Measurements from ENCODE around the gene NLRX1. TPM values are rescaled to one million over a fixed set of nuclear protein-coding genes. Genes with fewer than 3 reads are reported as not detected.
A peak's percentile ranks its signal among the peaks of the same experiment; 100 is the strongest.
"Not testable (repeated sequence)": the region's sequence is repeated elsewhere in the genome, so short reads cannot be mapped to it uniquely, and the experiment has no call there.

Gene NLRX1
- total RNA-seq (2014; rRNA removed; shearing (Covaris generic)), result not detected in 2 replicates

GRCh38 chr11:119168471-119169281 is at the start of gene NLRX1:
NLRX1 (plus strand) TSS chr11:119168725; CDS start chr11:119171404, 2,679 bp downstream.
- DNase-seq (ENCODE audit: low spot score), result peak; percentile 84
- in situ Hi-C loops (cut with HindIII; ENCODE audit: low sequenced_read_pairs), result no loop called here

GRCh38 chr11:119118946-119119345 is 49.6 kb upstream of the NLRX1 start:
- in situ Hi-C loops (cut with HindIII; ENCODE audit: low sequenced_read_pairs), result loop anchor here (25.0 kb wide), 1 partner anchor 193 kb away; the partner anchor contains the start of gene MCAM
- DNase-seq (ENCODE audit: low spot score), result no peak

GRCh38 chr11:119120639-119121007 is 47.9 kb upstream of the NLRX1 start:
- in situ Hi-C loops (cut with HindIII; ENCODE audit: low sequenced_read_pairs), result loop anchor here (25.0 kb wide), 1 partner anchor 192 kb away; the partner anchor contains the start of gene MCAM
- DNase-seq (ENCODE audit: low spot score), result no peak

- in situ Hi-C loops (cut with HindIII; ENCODE audit: low sequenced_read_pairs), result loop anchor here (25.0 kb wide), 1 partner anchor 191 kb away; the partner anchor contains the start of gene MCAM
Measured at GRCh38 chr11:119121008-119121810, 47.3 kb upstream of the NLRX1 start, which contains the start of gene HINFP. HINFP (plus strand) TSS chr11:119121580; CDS start chr11:119126945, 5,365 bp downstream.

GRCh38 chr11:119121811-119122124 is 46.8 kb upstream of the NLRX1 start:
- DNase-seq (ENCODE audit: low spot score), result no peak
- in situ Hi-C loops (cut with HindIII; ENCODE audit: low sequenced_read_pairs), result loop anchor here (25.0 kb wide), 1 partner anchor 191 kb away; the partner anchor contains the start of gene MCAM

More at GRCh38 chr11:119121008-119121810, 47.3 kb upstream of the NLRX1 start, which contains the start of gene HINFP:
- DNase-seq (ENCODE audit: low spot score), result peak; percentile 100

GRCh38 chr11:119125821-119126220 is 42.7 kb upstream of the NLRX1 start:
- in situ Hi-C loops (cut with HindIII; ENCODE audit: low sequenced_read_pairs), result no loop called here

GRCh38 chr11:119126675-119127268 is 41.8 kb upstream of the NLRX1 start:
- in situ Hi-C loops (cut with HindIII; ENCODE audit: low sequenced_read_pairs), result no loop called here
- no peak for DNase-seq (ENCODE audit: low spot score)

More at GRCh38 chr11:119125821-119126220, 42.7 kb upstream of the NLRX1 start:
- no peak for DNase-seq (ENCODE audit: low spot score)

- in situ Hi-C loops (cut with HindIII; ENCODE audit: low sequenced_read_pairs), result no loop called here
- DNase-seq (ENCODE audit: low spot score), result no peak
Measured at GRCh38 chr11:119130662-119131061, 37.9 kb upstream of the NLRX1 start.

- peak; percentile 41 for DNase-seq (ENCODE audit: low spot score)
- in situ Hi-C loops (cut with HindIII; ENCODE audit: low sequenced_read_pairs), result no loop called here
Measured at GRCh38 chr11:119134389-119134978, 34.0 kb upstream of the NLRX1 start.

- DNase-seq (ENCODE audit: low spot score); in situ Hi-C loops (cut with HindIII; ENCODE audit: low sequenced_read_pairs): not testable (repeated sequence)
Measured at GRCh38 chr11:119139276-119139675, 29.2 kb upstream of the NLRX1 start.

GRCh38 chr11:119144825-119145486 is 23.6 kb upstream of the NLRX1 start:
- in situ Hi-C loops (cut with HindIII; ENCODE audit: low sequenced_read_pairs), result no loop called here
- DNase-seq (ENCODE audit: low spot score), result peak; percentile 72

GRCh38 chr11:119145551-119145950 is 23.0 kb upstream of the NLRX1 start:
- in situ Hi-C loops (cut with HindIII; ENCODE audit: low sequenced_read_pairs), result no loop called here
- DNase-seq (ENCODE audit: low spot score), result no peak

- peak; percentile 94 for DNase-seq (ENCODE audit: low spot score)
- in situ Hi-C loops (cut with HindIII; ENCODE audit: low sequenced_read_pairs), result no loop called here
Measured at GRCh38 chr11:119147604-119148333, 20.8 kb upstream of the NLRX1 start.

GRCh38 chr11:119148720-119149017 is 19.9 kb upstream of the NLRX1 start:
- DNase-seq (ENCODE audit: low spot score), result no peak
- in situ Hi-C loops (cut with HindIII; ENCODE audit: low sequenced_read_pairs), result no loop called here

GRCh38 chr11:119149018-119149785 is 19.3 kb upstream of the NLRX1 start, which contains the start of gene ABCG4:
ABCG4 (plus strand) TSS chr11:119149052; CDS start chr11:119149966, 914 bp downstream.
- peak; percentile 60 for DNase-seq (ENCODE audit: low spot score)
- in situ Hi-C loops (cut with HindIII; ENCODE audit: low sequenced_read_pairs), result no loop called here

- in situ Hi-C loops (cut with HindIII; ENCODE audit: low sequenced_read_pairs), result no loop called here
- peak; percentile 23 for DNase-seq (ENCODE audit: low spot score)
Measured at GRCh38 chr11:119149786-119150275, 18.7 kb upstream of the NLRX1 start.

GRCh38 chr11:119152043-119152442 is 16.5 kb upstream of the NLRX1 start:
- no peak for DNase-seq (ENCODE audit: low spot score)
- in situ Hi-C loops (cut with HindIII; ENCODE audit: low sequenced_read_pairs), result no loop called here

Measured in G401 (cell line).